Epithelial cell of proximal tubule (primary cell): ENCODE data around the gene COMMD3. TPM values are rescaled to one million over a fixed set of nuclear protein-coding genes. Genes with fewer than 3 reads are reported as not detected.

Experiments used
- DNase-seq: peaks from one replicate; pipeline ENCODE4 v3.0.0-alpha.2; 2011; ENCODE audit warnings: low read depth
- H3K4me3 ChIP-seq: 2 replicates; pipeline ENCODE4 v1.5.1; 2011; ENCODE audit warnings: low read depth, mild to moderate bottlenecking, low read length
- CTCF ChIP-seq: conservative IDR thresholded peaks from 2 replicates; pipeline ENCODE4 v1.5.1; 2012; ENCODE audit warnings: low read depth, mild to moderate bottlenecking, low read length
- total RNA-seq: library from RNA; depleted of rRNA; stranded (reverse); fragments of >200 nt; gene quantifications from 2 replicates; pipeline ENCODE4 v1.2.3, GENCODE V29; 2015

Gene COMMD3
- total RNA-seq, 1 donor from 2014 or later = 43.8 TPM

GRCh38 chr10:22365644-22366434, 49.7 kb downstream of the COMMD3 start:
- TF ChIP-seq CTCF = no peak
- no peak overlapping the region for H3K4me3 ChIP-seq
- DNase-seq = no peak

GRCh38 chr10:22366435-22366703, 50.2 kb downstream of the COMMD3 start:
- no peak overlapping the region for H3K4me3 ChIP-seq
- TF ChIP-seq CTCF = no peak
- no peak for DNase-seq

- no peak for DNase-seq
- no peak for TF ChIP-seq CTCF
- H3K4me3 ChIP-seq = no peak overlapping the region
Observed at GRCh38 chr10:22366771-22367170, 50.6 kb downstream of the COMMD3 start.

GRCh38 chr10:22367471-22367870, 51.3 kb downstream of the COMMD3 start:
- no peak for DNase-seq
- no peak overlapping the region for H3K4me3 ChIP-seq
- no peak for TF ChIP-seq CTCF

- DNase-seq = no peak
- no peak for TF ChIP-seq CTCF
- no peak overlapping the region for H3K4me3 ChIP-seq
Observed at GRCh38 chr10:22368402-22368801, 52.2 kb downstream of the COMMD3 start.

- no peak for DNase-seq
- H3K4me3 ChIP-seq = no peak overlapping the region
- no peak for TF ChIP-seq CTCF
Observed at GRCh38 chr10:22368981-22369380, 52.8 kb downstream of the COMMD3 start.

GRCh38 chr10:22369434-22370072, 53.4 kb downstream of the COMMD3 start:
- peak; percentile 3 for DNase-seq
- TF ChIP-seq CTCF = no peak
- no peak overlapping the region for H3K4me3 ChIP-seq
